Cardiac ventricle fibroblast (primary cell): Measurements from ENCODE around the gene RTP1. TPM values are rescaled to one million over a fixed set of nuclear protein-coding genes. Genes with fewer than 3 reads are reported as not detected.

Experiments used
- total RNA-seq: library from RNA; depleted of rRNA; stranded (reverse); fragments of >200 nt; gene quantifications from 2 replicates; pipeline ENCODE4 v1.2.3, GENCODE V29; 2015

Gene RTP1
- not detected in 2 replicates for total RNA-seq

GRCh38 chr3:187197335-187197649 lies at the start of gene RTP1:
RTP1 (plus strand) TSS chr3:187197486; CDS start chr3:187197516, 30 bp downstream.

Other genes with a start within 250 kb of the RTP1 start
- 9.3 and 13.2 TPM in 2 replicates for gene RPL39L, start 58.0 kb upstream of the RTP1 start, total RNA-seq
- 0.15 and 1.4 TPM in 2 replicates for gene MASP1, start 94.3 kb downstream of the RTP1 start, total RNA-seq
- 1.6 and 3.0 TPM in 2 replicates for gene RTP4, start 170.9 kb downstream of the RTP1 start, total RNA-seq